Type B pancreatic cell (in vitro differentiated cells): Measurements from ENCODE around the gene PLSCR2. TPM values are rescaled to one million over a fixed set of nuclear protein-coding genes. Genes with fewer than 3 reads are reported as not detected.

Experiments
- DNase-seq: peaks from one replicate; pipeline ENCODE4 v3.0.0; 2021; ENCODE audit warnings: mixed read lengths; ENCODE audit not compliant: unreplicated experiment; ENCODE audit errors: extremely low spot score
- H3K27ac Mint-ChIP-seq: 2 replicates; pipeline ENCODE4 v1.8.0; 2021; ENCODE audit warnings: mild to moderate bottlenecking, mixed read lengths
- H3K27me3 Mint-ChIP-seq: 2 replicates; pipeline ENCODE4 v1.8.0; 2021; ENCODE audit warnings: mixed read lengths
- H3K36me3 Mint-ChIP-seq: 2 replicates; pipeline ENCODE4 v1.8.0; 2021; ENCODE audit warnings: mixed read lengths
- H3K4me1 Mint-ChIP-seq: one replicate; pipeline ENCODE4 v1.8.0; 2021; ENCODE audit warnings: mixed read lengths; ENCODE audit not compliant: unreplicated experiment
- H3K4me3 Mint-ChIP-seq: 2 replicates; pipeline ENCODE4 v1.8.0; 2021; ENCODE audit warnings: mild to moderate bottlenecking, mixed read lengths
- H3K9me3 Mint-ChIP-seq: 2 replicates; pipeline ENCODE4 v1.8.0; 2021; ENCODE audit warnings: mixed read lengths
- CTCF ChIP-seq: fragments of 200-600 bp; sonication (generic); conservative IDR thresholded peaks from 2 replicates; pipeline ENCODE4 v1.5.0; 2021; ENCODE audit warnings: antibody characterized with exemption, mild to moderate bottlenecking
- total RNA-seq: library from RNA; stranded (reverse); gene quantifications from 2 replicates; pipeline ENCODE4 v1.2.1, GENCODE V29; 2021; ENCODE audit warnings: low replicate concordance

Gene PLSCR2
- total RNA-seq, 1 donor from 2014 or later: not detected

- no peak overlapping the region for H3K27ac Mint-ChIP-seq
Measured at GRCh38 chr3:146390006-146390772, 79.2 kb downstream of the PLSCR2 start.

GRCh38 chr3:146387566-146387965 lies 81.8 kb downstream of the PLSCR2 start:
- TF ChIP-seq CTCF: no peak
- no peak overlapping the region for H3K27ac Mint-ChIP-seq
- no peaks in the 10 kb centered on the region for H3K36me3 Mint-ChIP-seq
- H3K4me3 Mint-ChIP-seq: no peak overlapping the region
- no peaks in the 10 kb centered on the region for H3K9me3 Mint-ChIP-seq
- DNase-seq: no peak
- H3K27me3 Mint-ChIP-seq: no peaks in the 10 kb centered on the region
- no peaks in the 10 kb centered on the region for H3K4me1 Mint-ChIP-seq

More at GRCh38 chr3:146390006-146390772, 79.2 kb downstream of the PLSCR2 start:
- TF ChIP-seq CTCF: no peak
- DNase-seq: no peak
- no peaks in the 10 kb centered on the region for H3K4me1 Mint-ChIP-seq
- H3K36me3 Mint-ChIP-seq: no peaks in the 10 kb centered on the region
- H3K27me3 Mint-ChIP-seq: no peaks in the 10 kb centered on the region
- H3K9me3 Mint-ChIP-seq: no peaks in the 10 kb centered on the region
- no peak overlapping the region for H3K4me3 Mint-ChIP-seq

DNA sequence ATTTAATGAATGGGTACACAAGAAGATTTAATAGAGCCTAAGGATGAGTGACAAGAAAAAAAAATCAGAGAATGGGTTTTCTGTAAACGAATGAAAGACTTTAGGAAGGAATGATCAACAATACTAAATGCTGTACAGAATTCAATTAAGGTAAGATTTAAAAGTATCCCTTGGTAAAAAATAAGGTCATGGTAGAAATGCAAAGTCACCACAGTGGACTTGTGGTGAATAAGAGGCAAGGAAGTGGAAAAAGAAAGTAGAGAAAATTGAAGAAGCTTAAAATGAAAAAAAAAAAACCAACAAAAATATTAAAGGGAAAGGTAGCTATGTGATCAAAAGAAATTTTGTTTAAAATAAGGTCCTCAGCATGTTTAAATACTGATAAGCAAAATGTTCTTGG lies 82.4 kb downstream of the PLSCR2 start:
- TF ChIP-seq CTCF: no peak
- H3K4me3 Mint-ChIP-seq: no peak overlapping the region
- H3K27ac Mint-ChIP-seq: no peak overlapping the region
- H3K9me3 Mint-ChIP-seq: no peaks in the 10 kb centered on the region
- H3K4me1 Mint-ChIP-seq: no peaks in the 10 kb centered on the region
- no peaks in the 10 kb centered on the region for H3K36me3 Mint-ChIP-seq
- no peak for DNase-seq
- no peaks in the 10 kb centered on the region for H3K27me3 Mint-ChIP-seq

DNA sequence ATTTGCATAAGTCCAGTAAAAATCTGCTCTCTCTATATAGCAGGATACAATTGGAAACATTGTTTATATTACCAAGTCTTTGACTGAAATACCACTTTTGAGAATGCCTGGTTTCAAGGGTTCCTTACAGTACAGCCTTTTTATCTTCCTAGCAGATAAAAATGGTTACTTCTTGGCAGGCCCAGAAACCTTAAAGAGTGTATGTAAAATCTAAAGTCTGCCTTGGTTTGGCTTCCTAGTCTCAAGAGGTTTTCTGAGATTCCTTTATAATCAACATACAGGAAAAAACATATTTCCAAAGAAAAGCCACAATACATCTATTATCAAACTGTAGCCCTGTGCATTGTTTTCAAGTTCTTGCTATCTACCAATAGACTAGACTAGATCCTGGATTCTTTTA lies 84.6 kb downstream of the PLSCR2 start:
- H3K27me3 Mint-ChIP-seq: no peaks in the 10 kb centered on the region
- H3K4me3 Mint-ChIP-seq: no peak overlapping the region
- H3K36me3 Mint-ChIP-seq: no peaks in the 10 kb centered on the region
- DNase-seq: no peak
- H3K27ac Mint-ChIP-seq: no peak overlapping the region
- no peak for TF ChIP-seq CTCF
- no peaks in the 10 kb centered on the region for H3K4me1 Mint-ChIP-seq
- H3K9me3 Mint-ChIP-seq: no peaks in the 10 kb centered on the region

Other genes with a start within 250 kb of the PLSCR2 start
- gene PLSCR4, start 218.5 kb downstream of the PLSCR2 start, total RNA-seq: 3.4 and 6.0 TPM in 2 replicates
- 51.5 and 86.4 TPM in 2 replicates for gene PLSCR1, start 75.0 kb upstream of the PLSCR2 start, total RNA-seq
- 0.24 TPM in 1 of 2 replicates, not detected in the other for gene PLSCR5, start 135.8 kb upstream of the PLSCR2 start, total RNA-seq